Mesenchymal stem cell (in vitro differentiated cells and primary cell): ENCODE measurements around the gene EHD1.
A peak's percentile ranks its signal among the peaks of the same experiment; 100 is the strongest.

Experiments used
- DNase-seq: peaks from one replicate; pipeline ENCODE4 v3.0.0-alpha.2; 2013
- H2AFZ ChIP-seq: one replicate; pipeline ENCODE4 v1.6.1; 2013; ENCODE audit warnings: low read depth, mild to moderate bottlenecking, control low read depth, inconsistent platforms, low read length, moderate library complexity
- H2AK5ac ChIP-seq: 2 replicates; pipeline ENCODE4 v1.6.1; 2013; ENCODE audit warnings: low read length, moderate library complexity, mild to moderate bottlenecking, inconsistent platforms; ENCODE audit not compliant: severe bottlenecking
- H2BK120ac ChIP-seq: one replicate; pipeline ENCODE4 v1.6.1; 2013; ENCODE audit warnings: low read depth, mild to moderate bottlenecking, inconsistent platforms, low read length, moderate library complexity
- H2BK12ac ChIP-seq, 2 experiments: one replicate each; pipeline ENCODE4 v1.6.1; 2013; ENCODE audit warnings: inconsistent platforms in 2 of 2, low read length in 2 of 2, mild to moderate bottlenecking in 2 of 2, moderate library complexity in 2 of 2, control low read depth in 1 of 2
- H2BK15ac ChIP-seq: one replicate; pipeline ENCODE4 v1.6.1; 2013; ENCODE audit warnings: mild to moderate bottlenecking, low read depth, inconsistent platforms; ENCODE audit not compliant: poor library complexity, severe bottlenecking
- H2BK5ac ChIP-seq: 2 replicates; pipeline ENCODE4 v1.6.1; 2013; ENCODE audit warnings: low read depth, mild to moderate bottlenecking, low read length, control low read depth, inconsistent platforms; ENCODE audit not compliant: poor library complexity, severe bottlenecking
- H3K14ac ChIP-seq, 2 experiments: one replicate each; pipeline ENCODE4 v1.6.1; 2013; ENCODE audit warnings: inconsistent platforms in 2 of 2, low read length in 2 of 2, control low read depth in 1 of 2, mild to moderate bottlenecking in 1 of 2, moderate library complexity in 1 of 2
- H3K18ac ChIP-seq, 2 experiments: one replicate each; pipeline ENCODE4 v1.6.1; 2013; ENCODE audit warnings: inconsistent platforms in 2 of 2, low read length in 2 of 2, control low read depth in 1 of 2, low read depth in 1 of 2, mild to moderate bottlenecking in 1 of 2
- H3K23ac ChIP-seq, 2 experiments: one replicate each; pipeline ENCODE4 v1.6.1; 2013; ENCODE audit warnings: inconsistent platforms in 2 of 2, low read length in 2 of 2, mild to moderate bottlenecking in 2 of 2, moderate library complexity in 2 of 2, control low read depth in 1 of 2
- H3K27ac ChIP-seq: 2 replicates; pipeline ENCODE4 v1.5.1; 2013; ENCODE audit warnings: mild to moderate bottlenecking, moderate library complexity, low read length, control low read depth, inconsistent platforms; ENCODE audit not compliant: poor library complexity, severe bottlenecking
- H3K27me3 ChIP-seq, 2 experiments: 2 replicates each; pipeline versions ENCODE4 v1.6.1 to v1.7.0; 2013; ENCODE audit warnings: low read length in 2 of 2, mild to moderate bottlenecking in 2 of 2, moderate library complexity in 2 of 2, control low read depth in 1 of 2, inconsistent platforms in 1 of 2; ENCODE audit not compliant: control insufficient read depth in 1 of 2, insufficient read depth in 1 of 2
- H3K36me3 ChIP-seq, 2 experiments: 2 replicates each; pipeline versions ENCODE4 v1.6.1 to v1.7.0; 2013; ENCODE audit warnings: low read length in 2 of 2, control low read depth in 1 of 2, inconsistent platforms in 1 of 2, low read depth in 1 of 2, mild to moderate bottlenecking in 1 of 2; ENCODE audit not compliant: insufficient read depth in 2 of 2, control insufficient read depth in 1 of 2
- H3K4ac ChIP-seq, 2 experiments: one replicate each; pipeline ENCODE4 v1.6.1; 2013; ENCODE audit warnings: inconsistent platforms in 2 of 2, low read length in 2 of 2, mild to moderate bottlenecking in 2 of 2, moderate library complexity in 2 of 2, control low read depth in 1 of 2, low read depth in 1 of 2
- H3K4me1 ChIP-seq: 2 replicates; pipeline ENCODE4 v1.6.1; 2013; ENCODE audit warnings: low read depth, low read length, control low read depth; ENCODE audit not compliant: control insufficient read depth, insufficient read depth
- H3K4me2 ChIP-seq: 2 replicates; pipeline ENCODE4 v1.6.1; 2013; ENCODE audit warnings: low read length, mild to moderate bottlenecking, inconsistent platforms; ENCODE audit not compliant: poor library complexity, severe bottlenecking
- H3K4me3 ChIP-seq, 2 experiments: 2 replicates each; pipeline versions ENCODE4 v1.5.1 to v1.7.0; 2013; ENCODE audit warnings: low read length in 2 of 2, mild to moderate bottlenecking in 2 of 2, control low read depth in 1 of 2, low read depth in 1 of 2; ENCODE audit not compliant: insufficient read depth in 1 of 2
- H3K79me1 ChIP-seq: replicated peaks from 2 replicates; pipeline ENCODE4 v1.6.1; 2013; ENCODE audit warnings: mild to moderate bottlenecking, control low read depth, low read length, inconsistent platforms; ENCODE audit not compliant: poor library complexity, severe bottlenecking
- H3K9ac ChIP-seq: 2 replicates; pipeline ENCODE4 v1.7.0; 2013; ENCODE audit warnings: mild to moderate bottlenecking, low read length, moderate library complexity
- H3K9me3 ChIP-seq: 2 replicates; pipeline ENCODE4 v1.7.0; 2013; ENCODE audit warnings: mild to moderate bottlenecking, low read length; ENCODE audit not compliant: control insufficient read depth
- H4K8ac ChIP-seq: one replicate; pipeline ENCODE4 v1.6.1; 2013; ENCODE audit warnings: inconsistent platforms, mild to moderate bottlenecking, low read length, moderate library complexity
- H4K91ac ChIP-seq: one replicate; pipeline ENCODE4 v1.6.1; 2013; ENCODE audit warnings: mild to moderate bottlenecking, low read length, inconsistent platforms
- WGBS: methylation state at CpG from one replicate; pipeline ENCODE4 v1.1.7; 2013; ENCODE audit warnings: mixed read lengths; 5-methylcytosine and 5-hydroxymethylcytosine counted together

Gene EHD1

GRCh38 chr11:64920124-64920523 is 41.7 kb upstream of the EHD1 start:
- no peak overlapping the region for H2BK120ac ChIP-seq
- H2BK5ac ChIP-seq, result no peak overlapping the region
- H2AK5ac ChIP-seq, result no peak overlapping the region
- no peak overlapping the region for H3K23ac ChIP-seq
- no peak overlapping the region for H3K9ac ChIP-seq
- no peak overlapping the region for H2BK15ac ChIP-seq
- no peak overlapping the region for H3K27ac ChIP-seq
- H3K4me3 ChIP-seq, result no peak overlapping the region
- H4K8ac ChIP-seq, result no peak overlapping the region
- peaks cover 24% of the 10 kb centered on the region for H3K4me1 ChIP-seq
- no peaks in the 10 kb centered on the region for H3K36me3 ChIP-seq
- no peak overlapping the region for H3K18ac ChIP-seq
- H3K4me2 ChIP-seq, result no peak overlapping the region
- no peak overlapping the region for H2BK12ac ChIP-seq
- no peaks in the 10 kb centered on the region for H3K27me3 ChIP-seq
- WGBS, result 77% methylated on average over 2 of the region's 2 CpGs
- no peak overlapping the region for H3K14ac ChIP-seq
- H2AFZ ChIP-seq, result no peak overlapping the region
- no peak for DNase-seq
- H3K4ac ChIP-seq, result no peak overlapping the region
- no peaks in the 10 kb centered on the region for H3K9me3 ChIP-seq
- no peak overlapping the region for H4K91ac ChIP-seq
- H3K79me1 ChIP-seq, result peaks cover 19% of the 10 kb centered on the region

DNA sequence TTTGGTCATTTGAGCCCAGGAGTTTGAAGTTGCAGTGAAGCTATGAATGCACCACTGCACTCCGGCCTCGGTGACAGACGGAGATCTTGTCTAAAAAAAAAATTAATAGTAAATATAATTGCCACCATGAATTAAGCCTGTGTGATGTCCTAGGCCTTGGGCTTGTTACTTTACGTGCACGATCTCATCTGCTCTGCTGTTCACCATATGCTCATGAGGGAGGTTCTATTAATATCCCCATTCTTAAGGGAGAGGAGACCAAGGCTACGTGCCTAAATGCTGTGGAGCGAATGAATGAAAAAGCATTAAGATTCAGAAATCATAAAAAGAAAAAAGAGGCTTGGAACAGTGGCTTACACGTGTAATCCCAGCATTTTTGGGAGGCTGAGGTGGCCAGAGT is 41.2 kb upstream of the EHD1 start:
- Histone ChIP-seq H3K27me3 (no peaks in the 10 kb centered on the region), H3K4me1 (peaks cover 25% of the 10 kb centered on the region), H4K8ac (no peak overlapping the region), H4K91ac (no peak overlapping the region), H3K27ac (no peak overlapping the region), H3K18ac (no peak overlapping the region), H3K79me1 (peaks cover 18% of the 10 kb centered on the region), H3K9me3 (no peaks in the 10 kb centered on the region), H3K23ac (no peak overlapping the region), H3K4me3 (no peak overlapping the region), H2AFZ (no peak overlapping the region), H3K14ac (no peak overlapping the region), H2BK120ac (no peak overlapping the region), H2BK5ac (no peak overlapping the region), H3K36me3 (no peaks in the 10 kb centered on the region), H2BK15ac (no peak overlapping the region), H3K9ac (no peak overlapping the region), H3K4me2 (no peak overlapping the region), H2AK5ac (no peak overlapping the region), H2BK12ac (no peak overlapping the region), H3K4ac (no peak overlapping the region)
- 87% methylated on average over 5 of the region's 8 CpGs for WGBS
- DNase-seq, result no peak

DNA sequence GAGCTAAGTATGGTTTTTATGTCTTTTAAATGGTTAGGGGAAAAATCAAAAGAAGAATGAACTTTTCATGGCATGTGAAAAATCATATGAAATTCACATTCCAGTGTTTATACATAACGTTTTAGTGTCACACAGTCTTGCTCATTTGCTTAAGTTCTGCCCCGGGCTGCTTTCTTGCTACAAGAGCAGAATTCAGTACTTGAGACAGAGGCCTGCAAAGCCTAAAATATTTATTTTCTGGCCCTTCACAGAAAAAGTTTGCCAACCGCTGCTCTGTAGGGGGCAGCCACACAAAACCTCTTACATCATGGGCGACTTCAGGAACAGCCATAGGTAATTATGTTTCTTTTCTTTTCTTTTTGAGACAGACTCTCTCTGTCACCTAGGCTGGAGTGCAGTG is 39.6 kb upstream of the EHD1 start:
- Histone ChIP-seq H4K8ac (no peak overlapping the region), H3K27ac (peak overlapping the region; percentile 75), H3K4me2 (peak overlapping the region; percentile 65), H3K79me1 (peaks cover 26% of the 10 kb centered on the region), H2AFZ (no peak overlapping the region), H2BK15ac (no peak overlapping the region), H4K91ac (no peak overlapping the region), H3K18ac (no peak overlapping the region), H3K4me3 (peak overlapping the region in 1 of 2 experiments; percentile 80), H3K4me1 (peaks cover 16% of the 10 kb centered on the region), H2BK12ac (no peak overlapping the region), H3K14ac (no peak overlapping the region), H2BK120ac (no peak overlapping the region), H3K27me3 (no peaks in the 10 kb centered on the region), H2AK5ac (no peak overlapping the region), H3K4ac (no peak overlapping the region), H3K36me3 (peaks cover 15% of the 10 kb centered on the region in 2 experiments), H3K9me3 (no peaks in the 10 kb centered on the region), H3K9ac (peak overlapping the region; percentile 93), H2BK5ac (no peak overlapping the region), H3K23ac (no peak overlapping the region)
- 22% methylated on average over 4 of the region's 4 CpGs for WGBS
- peak; percentile 68 for DNase-seq

DNA sequence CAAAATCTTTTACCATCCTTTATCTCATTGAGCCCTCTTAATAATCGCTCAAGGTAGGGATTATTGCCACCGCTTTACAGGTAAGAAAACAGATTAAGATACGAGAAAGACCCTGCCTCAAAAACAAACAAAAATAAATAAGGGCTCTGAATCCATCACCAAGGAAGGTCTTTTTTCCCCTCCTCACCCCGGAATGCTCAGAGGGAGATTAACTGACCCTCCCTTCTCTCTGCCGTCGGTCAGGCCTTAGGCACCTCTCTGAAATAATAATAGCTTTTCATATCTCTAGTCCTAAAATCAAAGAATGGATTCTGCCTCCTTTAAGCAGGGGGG is 39.2 kb upstream of the EHD1 start:
- peak overlapping the region; percentile 65 for H3K4me2 ChIP-seq
- no peaks in the 10 kb centered on the region for H3K9me3 ChIP-seq
- H2BK12ac ChIP-seq, result no peak overlapping the region
- H3K4ac ChIP-seq, result no peak overlapping the region
- peak overlapping the region; percentile 93 for H3K9ac ChIP-seq
- peaks cover 26% of the 10 kb centered on the region for H3K79me1 ChIP-seq
- H3K4me1 ChIP-seq, result peaks cover 16% of the 10 kb centered on the region
- no peak overlapping the region for H2BK5ac ChIP-seq
- no peak overlapping the region for H4K91ac ChIP-seq
- no peak overlapping the region for H3K23ac ChIP-seq
- H4K8ac ChIP-seq, result no peak overlapping the region
- no peak overlapping the region for H2AK5ac ChIP-seq
- peak overlapping the region; percentile 75 for H3K27ac ChIP-seq
- no peak overlapping the region for H3K18ac ChIP-seq
- no peak overlapping the region for H3K14ac ChIP-seq
- H2BK15ac ChIP-seq, result no peak overlapping the region
- no peak overlapping the region for H2AFZ ChIP-seq
- 14% methylated on average over 4 of the region's 6 CpGs for WGBS
- no peaks in the 10 kb centered on the region for H3K27me3 ChIP-seq
- H2BK120ac ChIP-seq, result no peak overlapping the region
- peaks cover 19% of the 10 kb centered on the region in 2 experiments for H3K36me3 ChIP-seq
- DNase-seq, result no peak
- H3K4me3 ChIP-seq, result peak overlapping the region in 1 of 2 experiments; percentile 80
